Measurements from ENCODE around the gene HIGD1A.
"Not testable (repeated sequence)": the region's sequence is repeated elsewhere in the genome, so short reads cannot be mapped to it uniquely, and the experiment has no call there.

HIGD1A gene

GRCh38 chr3:42827654-42828053 is 23.4 kb upstream of the HIGD1A start:
- DNase-seq, result no peak

- no peak for DNase-seq
Observed at GRCh38 chr3:42827023-42827422, 22.7 kb upstream of the HIGD1A start.

DNA sequence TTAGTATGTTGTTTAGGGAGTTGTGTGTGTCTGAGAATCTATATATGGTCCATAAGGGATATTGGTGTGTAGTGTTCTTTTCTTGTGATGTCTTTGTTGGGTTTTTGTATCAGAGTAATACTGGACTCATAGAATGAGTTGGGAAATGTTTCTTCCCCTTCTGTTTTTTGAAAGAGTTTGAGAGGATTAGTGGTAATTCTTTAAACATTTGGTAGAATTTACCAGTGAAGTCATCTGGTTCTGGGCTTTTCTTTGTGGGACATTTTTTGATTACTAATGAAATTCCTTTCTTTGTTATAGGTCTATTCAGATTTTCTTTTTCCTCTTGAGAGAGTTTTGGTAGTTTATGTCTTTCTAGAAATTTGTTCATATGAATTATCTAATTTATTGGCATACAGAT is 21.9 kb upstream of the HIGD1A start:
- no peak for DNase-seq

GRCh38 chr3:42823351-42823750 is 19.1 kb upstream of the HIGD1A start:
- peak; percentile 39 to 63 for DNase-seq

DNA sequence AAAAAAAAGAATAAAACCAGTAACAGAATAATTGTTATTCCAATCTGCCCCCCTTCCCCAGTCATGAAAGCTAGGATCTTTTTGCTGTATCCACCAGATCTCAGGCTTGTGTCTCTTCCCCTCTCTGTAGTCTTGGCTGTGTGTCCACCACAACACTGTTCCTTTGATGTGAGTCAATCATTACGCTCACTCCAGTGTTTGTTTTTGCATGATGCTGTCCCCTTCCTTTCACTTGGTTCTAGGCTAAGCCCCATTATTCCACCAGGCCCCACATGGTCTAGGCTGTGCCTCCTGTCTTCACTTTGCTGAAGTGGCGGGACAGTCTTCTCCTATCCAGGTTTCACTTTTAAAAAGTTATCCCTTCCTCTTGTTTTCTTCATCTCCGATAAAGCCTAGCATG is 18.5 kb upstream of the HIGD1A start:
- no peak for DNase-seq

DNA sequence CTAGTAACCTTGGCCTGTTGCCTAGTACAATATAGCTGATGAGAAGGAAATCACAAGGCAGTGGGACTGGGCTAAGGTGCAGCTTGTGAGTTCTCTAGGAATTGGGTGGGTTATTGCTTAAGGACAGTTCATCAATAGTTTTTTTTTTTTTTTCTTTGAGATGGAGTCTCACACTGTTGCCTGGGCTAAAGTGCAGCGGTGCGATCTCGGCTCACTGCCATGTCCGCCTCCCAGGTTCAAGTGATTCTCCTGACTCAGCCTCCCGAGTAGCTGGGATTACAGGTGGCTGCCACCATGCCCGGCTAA is 16.4 kb upstream of the HIGD1A start:
- DNase-seq, result no peak

GRCh38 chr3:42819351-42819965 is 15.2 kb upstream of the HIGD1A start:
- peak; percentile 29 to 72 for DNase-seq

- no peak for DNase-seq
Observed at GRCh38 chr3:42815826-42816225, 11.5 kb upstream of the HIGD1A start.

- no peak for DNase-seq
Observed at GRCh38 chr3:42814914-42815507, 10.7 kb upstream of the HIGD1A start.

DNA sequence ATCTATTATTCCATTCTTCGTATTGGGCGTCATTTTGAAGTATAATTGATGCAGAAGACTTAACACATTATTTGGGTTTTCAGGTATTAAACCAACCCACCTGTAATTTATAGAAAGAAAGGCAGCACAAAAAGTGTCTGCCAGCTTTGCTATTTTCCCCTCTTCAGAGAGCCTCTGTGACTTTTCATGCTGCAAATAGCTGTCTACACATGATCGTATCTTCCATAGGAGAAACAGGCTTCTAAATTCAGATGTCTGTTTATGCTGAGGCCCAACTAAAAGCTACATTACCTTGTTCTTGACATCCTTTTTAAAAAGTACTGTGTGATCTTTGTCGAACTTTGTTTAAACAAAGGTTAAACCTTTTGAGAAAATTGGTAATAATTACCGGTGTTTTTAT is 10.0 kb upstream of the HIGD1A start:
- no peak for DNase-seq

DNA sequence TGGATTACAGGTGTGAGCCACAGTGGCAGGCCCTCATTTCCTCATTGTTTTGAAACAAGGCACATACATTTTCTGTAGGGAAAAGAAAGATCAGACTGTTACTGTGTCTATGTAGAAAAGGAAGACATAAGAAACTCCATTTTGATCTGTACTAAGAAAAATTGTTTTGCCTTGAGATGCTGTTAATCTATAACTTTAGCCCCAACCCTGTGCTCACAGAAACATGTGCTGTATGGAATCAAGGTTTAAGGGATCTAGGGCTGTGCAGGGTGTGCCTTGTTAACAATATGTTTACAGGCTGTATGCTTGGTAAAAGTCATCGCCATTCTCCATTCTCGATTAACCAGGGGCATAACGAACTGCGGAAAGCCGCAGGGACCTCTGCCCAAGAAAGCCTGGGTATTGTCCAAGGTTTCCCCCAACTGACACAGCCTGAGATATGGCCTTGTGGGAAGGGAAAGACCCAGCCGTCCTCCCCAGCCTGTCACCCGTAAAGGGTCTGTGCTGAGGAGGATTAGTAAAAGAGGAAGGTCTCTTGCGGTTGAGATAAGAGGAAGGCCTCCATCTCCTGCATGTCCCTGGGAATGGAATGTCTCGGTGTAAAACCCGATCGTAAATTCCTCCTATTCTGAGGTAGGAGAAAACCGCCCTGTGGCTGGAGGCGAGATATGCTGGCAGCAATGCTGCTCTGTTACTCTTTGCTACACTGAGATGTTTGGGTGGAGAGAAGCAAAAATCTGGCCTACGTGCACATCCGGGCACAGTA is 7.0 kb upstream of the HIGD1A start:
- DNase-seq, result not testable (repeated sequence)

GRCh38 chr3:42810706-42811105 is 6.4 kb upstream of the HIGD1A start:
- not testable (repeated sequence) for DNase-seq

GRCh38 chr3:42809202-42809601 is 4.9 kb upstream of the HIGD1A start, which contains the start of gene ACKR2:
Gene ACKR2, plus strand, starts transcription at chr3:42809445. Its CDS starts 55,058 bp downstream, at chr3:42864503.
- no peak for DNase-seq

DNA sequence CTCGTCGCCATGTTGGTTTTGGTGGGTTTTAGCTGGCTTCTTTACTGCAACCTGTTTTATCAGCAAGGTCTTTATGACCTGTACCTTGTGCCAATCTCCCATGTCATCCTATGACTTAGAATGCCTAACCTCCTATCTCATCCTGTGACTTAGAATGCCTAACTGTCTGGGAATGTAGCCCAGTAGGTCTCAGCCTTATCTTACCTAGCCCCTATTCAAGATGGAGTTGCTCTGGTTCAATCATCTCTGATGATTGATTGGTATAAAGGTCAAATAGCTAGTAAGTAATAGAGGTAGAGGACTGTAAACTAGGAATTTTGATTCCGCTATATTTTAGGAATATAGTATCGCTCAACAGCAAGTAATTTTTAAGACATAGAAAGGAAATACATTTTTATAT is 3.6 kb upstream of the HIGD1A start:
- no peak for DNase-seq

- DNase-seq, result no peak
Observed at GRCh38 chr3:42805141-42805821, 991 bp upstream of the HIGD1A start.

- no peak for DNase-seq
Observed at GRCh38 chr3:42804831-42805132, 492 bp upstream of the HIGD1A start.

GRCh38 chr3:42803414-42804105 is 730 bp downstream of the HIGD1A start:
- DNase-seq, result no peak

- DNase-seq, result no peak
Observed at GRCh38 chr3:42802876-42803413, 1.3 kb downstream of the HIGD1A start.

DNA sequence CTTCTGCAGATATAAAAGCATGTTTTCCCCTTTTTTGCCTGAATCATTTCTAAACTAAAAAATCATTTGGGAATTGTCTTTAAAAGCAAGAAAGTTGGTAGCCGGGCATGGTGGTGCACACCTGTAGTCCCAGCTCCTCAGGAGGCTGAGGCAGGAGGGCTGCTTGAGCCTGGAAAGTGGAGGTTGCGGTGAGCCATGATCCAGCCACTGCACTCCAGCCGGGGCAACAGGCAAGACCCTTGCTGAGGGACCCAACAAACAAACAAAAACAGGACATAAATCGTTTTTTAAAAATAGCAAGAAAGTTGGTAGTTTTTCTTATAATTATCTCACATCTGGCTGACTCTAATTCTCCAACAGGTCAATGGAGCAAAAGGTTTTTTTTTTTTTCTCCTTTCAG is 2.5 kb downstream of the HIGD1A start:
- DNase-seq, result no peak

DNA sequence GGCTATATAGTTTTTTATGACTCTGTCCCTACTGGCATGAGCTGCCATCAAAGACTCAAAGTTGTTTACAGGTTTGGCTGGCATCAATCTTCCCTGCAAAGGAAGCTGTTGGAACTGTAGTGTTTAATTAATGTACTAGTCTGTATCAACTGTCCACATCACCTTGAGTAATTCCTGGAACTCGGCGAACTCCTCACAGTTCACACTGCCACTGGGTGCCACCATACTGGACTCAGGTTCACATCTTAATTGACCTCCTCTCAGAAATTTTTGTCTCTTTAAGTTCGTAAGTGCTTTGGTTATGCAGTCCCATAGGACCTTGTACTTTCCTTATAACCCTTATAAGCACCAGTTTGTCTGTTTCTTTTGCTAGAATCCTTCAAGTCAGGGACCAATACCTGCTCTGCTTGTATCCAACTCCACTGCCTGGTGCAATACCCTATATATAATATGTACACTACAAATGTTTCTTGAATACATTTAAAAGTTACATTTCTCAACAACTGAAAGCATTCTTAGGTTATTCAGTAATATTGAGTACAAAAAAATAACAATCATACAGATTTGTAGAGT is 3.2 kb downstream of the HIGD1A start:
- no peak for DNase-seq

- no peak for DNase-seq
Observed at GRCh38 chr3:42800251-42800650, 4.0 kb downstream of the HIGD1A start.

DNA sequence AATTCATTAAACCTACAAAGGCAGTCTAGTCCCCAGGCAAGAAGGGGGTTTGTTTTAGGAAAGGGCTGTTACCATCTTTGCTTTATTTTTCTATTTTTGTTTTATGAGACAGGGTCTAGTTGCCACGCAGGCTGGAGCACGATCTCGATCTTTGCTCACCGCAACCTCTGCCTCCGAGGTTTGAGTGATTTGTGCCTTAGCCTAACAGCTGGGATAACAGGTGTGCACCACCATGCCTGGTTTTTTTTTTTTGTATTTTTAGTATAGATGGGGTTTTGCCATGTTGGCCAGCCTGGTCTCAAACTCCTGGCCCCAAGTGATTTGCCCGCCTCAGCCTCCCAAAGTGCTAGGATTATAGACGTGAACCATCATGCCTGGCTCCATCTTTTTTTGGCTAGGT is 4.9 kb downstream of the HIGD1A start:
- DNase-seq, result no peak

Measured in NCI-H187 (cell line).